Mesenchymal stem cell (in vitro differentiated cells and primary cell): Measurements from ENCODE around the gene DDX10.

Source experiments
- DNase-seq: peaks from one replicate; pipeline ENCODE4 v3.0.0-alpha.2; 2013
- H2AFZ ChIP-seq: one replicate; pipeline ENCODE4 v1.6.1; 2013; ENCODE audit warnings: low read depth, mild to moderate bottlenecking, control low read depth, inconsistent platforms, low read length, moderate library complexity
- H2AK5ac ChIP-seq: 2 replicates; pipeline ENCODE4 v1.6.1; 2013; ENCODE audit warnings: low read length, moderate library complexity, mild to moderate bottlenecking, inconsistent platforms; ENCODE audit not compliant: severe bottlenecking
- H2BK120ac ChIP-seq: one replicate; pipeline ENCODE4 v1.6.1; 2013; ENCODE audit warnings: low read depth, mild to moderate bottlenecking, inconsistent platforms, low read length, moderate library complexity
- H2BK12ac ChIP-seq, 2 experiments: one replicate each; pipeline ENCODE4 v1.6.1; 2013; ENCODE audit warnings: inconsistent platforms in 2 of 2, low read length in 2 of 2, mild to moderate bottlenecking in 2 of 2, moderate library complexity in 2 of 2, control low read depth in 1 of 2
- H2BK15ac ChIP-seq: one replicate; pipeline ENCODE4 v1.6.1; 2013; ENCODE audit warnings: mild to moderate bottlenecking, low read depth, inconsistent platforms; ENCODE audit not compliant: poor library complexity, severe bottlenecking
- H2BK5ac ChIP-seq: 2 replicates; pipeline ENCODE4 v1.6.1; 2013; ENCODE audit warnings: low read depth, mild to moderate bottlenecking, low read length, control low read depth, inconsistent platforms; ENCODE audit not compliant: poor library complexity, severe bottlenecking
- H3K14ac ChIP-seq, 2 experiments: one replicate each; pipeline ENCODE4 v1.6.1; 2013; ENCODE audit warnings: inconsistent platforms in 2 of 2, low read length in 2 of 2, control low read depth in 1 of 2, mild to moderate bottlenecking in 1 of 2, moderate library complexity in 1 of 2
- H3K18ac ChIP-seq, 2 experiments: one replicate each; pipeline ENCODE4 v1.6.1; 2013; ENCODE audit warnings: inconsistent platforms in 2 of 2, low read length in 2 of 2, control low read depth in 1 of 2, low read depth in 1 of 2, mild to moderate bottlenecking in 1 of 2
- H3K23ac ChIP-seq, 2 experiments: one replicate each; pipeline ENCODE4 v1.6.1; 2013; ENCODE audit warnings: inconsistent platforms in 2 of 2, low read length in 2 of 2, mild to moderate bottlenecking in 2 of 2, moderate library complexity in 2 of 2, control low read depth in 1 of 2
- H3K27ac ChIP-seq: 2 replicates; pipeline ENCODE4 v1.5.1; 2013; ENCODE audit warnings: mild to moderate bottlenecking, moderate library complexity, low read length, control low read depth, inconsistent platforms; ENCODE audit not compliant: poor library complexity, severe bottlenecking
- H3K27me3 ChIP-seq, 2 experiments: 2 replicates each; pipeline versions ENCODE4 v1.6.1 to v1.7.0; 2013; ENCODE audit warnings: low read length in 2 of 2, mild to moderate bottlenecking in 2 of 2, moderate library complexity in 2 of 2, control low read depth in 1 of 2, inconsistent platforms in 1 of 2; ENCODE audit not compliant: control insufficient read depth in 1 of 2, insufficient read depth in 1 of 2
- H3K36me3 ChIP-seq, 2 experiments: 2 replicates each; pipeline versions ENCODE4 v1.6.1 to v1.7.0; 2013; ENCODE audit warnings: low read length in 2 of 2, control low read depth in 1 of 2, inconsistent platforms in 1 of 2, low read depth in 1 of 2, mild to moderate bottlenecking in 1 of 2; ENCODE audit not compliant: insufficient read depth in 2 of 2, control insufficient read depth in 1 of 2
- H3K4ac ChIP-seq, 2 experiments: one replicate each; pipeline ENCODE4 v1.6.1; 2013; ENCODE audit warnings: inconsistent platforms in 2 of 2, low read length in 2 of 2, mild to moderate bottlenecking in 2 of 2, moderate library complexity in 2 of 2, control low read depth in 1 of 2, low read depth in 1 of 2
- H3K4me1 ChIP-seq: 2 replicates; pipeline ENCODE4 v1.6.1; 2013; ENCODE audit warnings: low read depth, low read length, control low read depth; ENCODE audit not compliant: control insufficient read depth, insufficient read depth
- H3K4me2 ChIP-seq: 2 replicates; pipeline ENCODE4 v1.6.1; 2013; ENCODE audit warnings: low read length, mild to moderate bottlenecking, inconsistent platforms; ENCODE audit not compliant: poor library complexity, severe bottlenecking
- H3K4me3 ChIP-seq, 2 experiments: 2 replicates each; pipeline versions ENCODE4 v1.5.1 to v1.7.0; 2013; ENCODE audit warnings: low read length in 2 of 2, mild to moderate bottlenecking in 2 of 2, control low read depth in 1 of 2, low read depth in 1 of 2; ENCODE audit not compliant: insufficient read depth in 1 of 2
- H3K79me1 ChIP-seq: replicated peaks from 2 replicates; pipeline ENCODE4 v1.6.1; 2013; ENCODE audit warnings: mild to moderate bottlenecking, control low read depth, low read length, inconsistent platforms; ENCODE audit not compliant: poor library complexity, severe bottlenecking
- H3K9ac ChIP-seq: 2 replicates; pipeline ENCODE4 v1.7.0; 2013; ENCODE audit warnings: mild to moderate bottlenecking, low read length, moderate library complexity
- H3K9me3 ChIP-seq: 2 replicates; pipeline ENCODE4 v1.7.0; 2013; ENCODE audit warnings: mild to moderate bottlenecking, low read length; ENCODE audit not compliant: control insufficient read depth
- H4K8ac ChIP-seq: one replicate; pipeline ENCODE4 v1.6.1; 2013; ENCODE audit warnings: inconsistent platforms, mild to moderate bottlenecking, low read length, moderate library complexity
- H4K91ac ChIP-seq: one replicate; pipeline ENCODE4 v1.6.1; 2013; ENCODE audit warnings: mild to moderate bottlenecking, low read length, inconsistent platforms
- WGBS: methylation state at CpG from one replicate; pipeline ENCODE4 v1.1.7; 2013; ENCODE audit warnings: mixed read lengths; 5-methylcytosine and 5-hydroxymethylcytosine counted together

DDX10 gene

DNA sequence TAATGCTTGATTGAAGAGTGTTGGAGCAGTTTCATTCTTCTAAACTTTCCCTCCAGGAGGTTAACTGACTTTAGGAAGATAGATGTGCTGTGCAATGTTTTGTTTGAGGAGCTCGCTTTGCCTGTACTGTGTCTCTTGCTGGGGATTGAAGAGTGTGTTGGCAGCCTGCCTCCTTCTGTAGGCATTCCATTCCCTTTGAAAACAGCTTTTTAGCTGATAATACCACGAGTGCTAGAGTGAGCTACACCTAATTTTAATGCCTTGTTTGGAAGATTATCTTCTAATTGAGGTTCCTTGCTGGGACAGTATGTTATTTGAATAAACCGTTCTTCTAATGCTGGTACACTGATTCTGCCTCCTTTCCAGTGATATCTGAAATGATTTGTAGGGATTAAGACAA lies 7.2 kb downstream of the DDX10 start:
- Histone ChIP-seq H3K9me3 (no peaks in the 10 kb centered on the region), H4K8ac (no peak overlapping the region), H3K79me1 (peaks cover 38% of the 10 kb centered on the region), H2BK15ac (no peak overlapping the region), H3K27me3 (no peaks in the 10 kb centered on the region), H3K4ac (no peak overlapping the region), H3K4me3 (peak overlapping the region in 1 of 2 experiments; percentile 13), H3K27ac (no peak overlapping the region), H2BK120ac (no peak overlapping the region), H2AK5ac (no peak overlapping the region), H2BK12ac (no peak overlapping the region), H3K23ac (no peak overlapping the region), H3K4me2 (no peak overlapping the region), H3K36me3 (peaks cover 12 to 34% of the 10 kb centered on the region in 2 experiments), H2BK5ac (no peak overlapping the region), H2AFZ (no peak overlapping the region), H3K18ac (no peak overlapping the region), H3K4me1 (no peaks in the 10 kb centered on the region), H3K9ac (peak overlapping the region; percentile 20), H3K14ac (no peak overlapping the region), H4K91ac (no peak overlapping the region)
- 54% methylated on average over 3 of the region's 3 CpGs for WGBS
- peak; percentile 39 for DNase-seq

- H3K36me3 ChIP-seq = peaks cover 14 to 36% of the 10 kb centered on the region in 2 experiments
- no peak overlapping the region for H4K91ac ChIP-seq
- no peak overlapping the region for H2BK5ac ChIP-seq
- no peak overlapping the region for H2AFZ ChIP-seq
- no peak overlapping the region for H3K4me2 ChIP-seq
- no peak for DNase-seq
- no peak overlapping the region for H3K4me3 ChIP-seq
- H2AK5ac ChIP-seq = no peak overlapping the region
- no peaks in the 10 kb centered on the region for H3K27me3 ChIP-seq
- H3K23ac ChIP-seq = no peak overlapping the region
- no peak overlapping the region for H2BK15ac ChIP-seq
- no peak overlapping the region for H2BK12ac ChIP-seq
- peak overlapping the region; percentile 20 for H3K9ac ChIP-seq
- H4K8ac ChIP-seq = no peak overlapping the region
- H3K79me1 ChIP-seq = peaks cover 39% of the 10 kb centered on the region
- no peaks in the 10 kb centered on the region for H3K4me1 ChIP-seq
- no peak overlapping the region for H3K14ac ChIP-seq
- no peak overlapping the region for H3K18ac ChIP-seq
- H3K9me3 ChIP-seq = no peaks in the 10 kb centered on the region
- H3K27ac ChIP-seq = no peak overlapping the region
- no peak overlapping the region for H2BK120ac ChIP-seq
- H3K4ac ChIP-seq = no peak overlapping the region
These were observed 7.9 kb downstream of the DDX10 start for GRCh38 chr11:108672786-108673185.

GRCh38 chr11:108679045-108679444 lies 14.2 kb downstream of the DDX10 start:
- H3K4me2 ChIP-seq = no peak overlapping the region
- no peak overlapping the region for H3K18ac ChIP-seq
- H3K14ac ChIP-seq = no peak overlapping the region
- no peak overlapping the region for H2AFZ ChIP-seq
- DNase-seq = no peak
- H2BK120ac ChIP-seq = no peak overlapping the region
- no peaks in the 10 kb centered on the region for H3K4me1 ChIP-seq
- peaks cover 16 to 57% of the 10 kb centered on the region in 2 experiments for H3K36me3 ChIP-seq
- H3K79me1 ChIP-seq = peaks cover 27% of the 10 kb centered on the region
- H3K27me3 ChIP-seq = no peaks in the 10 kb centered on the region
- no peak overlapping the region for H3K4ac ChIP-seq
- 97% methylated on average over 2 of the region's 2 CpGs for WGBS
- H2BK5ac ChIP-seq = no peak overlapping the region
- H3K9me3 ChIP-seq = no peaks in the 10 kb centered on the region
- no peak overlapping the region for H4K8ac ChIP-seq
- H3K27ac ChIP-seq = no peak overlapping the region
- H2BK12ac ChIP-seq = no peak overlapping the region
- H2AK5ac ChIP-seq = no peak overlapping the region
- H2BK15ac ChIP-seq = no peak overlapping the region
- no peak overlapping the region for H3K4me3 ChIP-seq
- no peak overlapping the region for H4K91ac ChIP-seq
- H3K9ac ChIP-seq = no peak overlapping the region
- H3K23ac ChIP-seq = no peak overlapping the region

- H3K23ac ChIP-seq = no peak overlapping the region
- DNase-seq = no peak
- H3K36me3 ChIP-seq = peaks cover 13 to 50% of the 10 kb centered on the region in 2 experiments
- peaks cover 22% of the 10 kb centered on the region for H3K79me1 ChIP-seq
- 100% methylated on average over 1 of the region's 1 CpG for WGBS
- no peaks in the 10 kb centered on the region for H3K4me1 ChIP-seq
- no peak overlapping the region for H4K91ac ChIP-seq
- no peak overlapping the region for H3K4me3 ChIP-seq
- no peak overlapping the region for H3K18ac ChIP-seq
- no peak overlapping the region for H2BK12ac ChIP-seq
- no peaks in the 10 kb centered on the region for H3K27me3 ChIP-seq
- H3K4ac ChIP-seq = no peak overlapping the region
- no peak overlapping the region for H2BK120ac ChIP-seq
- H3K14ac ChIP-seq = no peak overlapping the region
- no peak overlapping the region for H3K27ac ChIP-seq
- no peak overlapping the region for H4K8ac ChIP-seq
- H2BK15ac ChIP-seq = no peak overlapping the region
- no peak overlapping the region for H3K9ac ChIP-seq
- no peak overlapping the region for H2AK5ac ChIP-seq
- no peak overlapping the region for H2BK5ac ChIP-seq
- H3K4me2 ChIP-seq = no peak overlapping the region
- no peak overlapping the region for H2AFZ ChIP-seq
- no peaks in the 10 kb centered on the region for H3K9me3 ChIP-seq
These were observed 15.4 kb downstream of the DDX10 start for GRCh38 chr11:108680271-108680670.
